Thymus (tissue), 11 donors: ENCODE data around the gene GNG7. TPM values are rescaled to one million over a fixed set of nuclear protein-coding genes. Genes with fewer than 3 reads are reported as not detected.
"Not testable (repeated sequence)": the region's sequence is repeated elsewhere in the genome, so short reads cannot be mapped to it uniquely, and the experiment has no call there.

ENCODE experiments used
- DNase-seq, 9 donors: peaks; one replicate each; pipeline ENCODE4 v3.0.0-alpha.2; 2013; ENCODE audit warnings: low spot score in 9 of 9, low read depth in 6 of 9, missing footprints in 1 of 9
- H3K27ac ChIP-seq, 2 donors: one replicate each; pipeline ENCODE4 v1.5.1; 2013; ENCODE audit warnings: control low read depth in 1 of 2, low read depth in 1 of 2, low read length in 1 of 2, mild to moderate bottlenecking in 1 of 2, moderate library complexity in 1 of 2
- H3K27me3 ChIP-seq, 2 donors: one replicate each; pipeline ENCODE4 v1.5.1; 2013; ENCODE audit warnings: low read length in 1 of 2; ENCODE audit not compliant: control insufficient read depth in 2 of 2, insufficient read depth in 1 of 2
- H3K36me3 ChIP-seq, 2 donors: one replicate each; pipeline ENCODE4 v1.5.1; 2013; ENCODE audit warnings: low read length in 1 of 2, mild to moderate bottlenecking in 1 of 2, moderate library complexity in 1 of 2; ENCODE audit not compliant: control insufficient read depth in 2 of 2, insufficient read depth in 2 of 2
- H3K4me1 ChIP-seq, 2 donors: one replicate each; pipeline ENCODE4 v1.5.1; 2013; ENCODE audit warnings: low read length in 2 of 2; ENCODE audit not compliant: control insufficient read depth in 2 of 2, insufficient read depth in 2 of 2
- H3K4me3 ChIP-seq, 2 donors: one replicate each; pipeline ENCODE4 v1.5.1; 2013; ENCODE audit warnings: low read length in 2 of 2, control low read depth in 1 of 2, mild to moderate bottlenecking in 1 of 2
- H3K9me3 ChIP-seq, 2 donors: one replicate each; pipeline ENCODE4 v1.5.1; 2013; ENCODE audit warnings: low read length in 1 of 2, mild to moderate bottlenecking in 1 of 2; ENCODE audit not compliant: control insufficient read depth in 2 of 2, insufficient read depth in 1 of 2
- WGBS: extraction: QIAGEN DNeasy Blood & Tissue Kit; methylation state at CpG from one replicate; pipeline ENCODE4 v1.1.7; 2013; 5-methylcytosine and 5-hydroxymethylcytosine counted together
- polyA plus RNA-seq: library from polyadenylated mRNA; stranded (reverse); fragments of 200-250 nt; gene quantifications from one replicate; pipeline ENCODE4 v1.2.3, GENCODE V29; 2013
- total RNA-seq: library from RNA; stranded (reverse); fragments of 120-200 nt; gene quantifications from one replicate; pipeline ENCODE4 v1.2.4, GENCODE V29; 2013
- donor health status: healthy.

The GNG7 gene
- total and polyA plus RNA-seq, 2 donors = 0.71 to 4.2 TPM

DNA sequence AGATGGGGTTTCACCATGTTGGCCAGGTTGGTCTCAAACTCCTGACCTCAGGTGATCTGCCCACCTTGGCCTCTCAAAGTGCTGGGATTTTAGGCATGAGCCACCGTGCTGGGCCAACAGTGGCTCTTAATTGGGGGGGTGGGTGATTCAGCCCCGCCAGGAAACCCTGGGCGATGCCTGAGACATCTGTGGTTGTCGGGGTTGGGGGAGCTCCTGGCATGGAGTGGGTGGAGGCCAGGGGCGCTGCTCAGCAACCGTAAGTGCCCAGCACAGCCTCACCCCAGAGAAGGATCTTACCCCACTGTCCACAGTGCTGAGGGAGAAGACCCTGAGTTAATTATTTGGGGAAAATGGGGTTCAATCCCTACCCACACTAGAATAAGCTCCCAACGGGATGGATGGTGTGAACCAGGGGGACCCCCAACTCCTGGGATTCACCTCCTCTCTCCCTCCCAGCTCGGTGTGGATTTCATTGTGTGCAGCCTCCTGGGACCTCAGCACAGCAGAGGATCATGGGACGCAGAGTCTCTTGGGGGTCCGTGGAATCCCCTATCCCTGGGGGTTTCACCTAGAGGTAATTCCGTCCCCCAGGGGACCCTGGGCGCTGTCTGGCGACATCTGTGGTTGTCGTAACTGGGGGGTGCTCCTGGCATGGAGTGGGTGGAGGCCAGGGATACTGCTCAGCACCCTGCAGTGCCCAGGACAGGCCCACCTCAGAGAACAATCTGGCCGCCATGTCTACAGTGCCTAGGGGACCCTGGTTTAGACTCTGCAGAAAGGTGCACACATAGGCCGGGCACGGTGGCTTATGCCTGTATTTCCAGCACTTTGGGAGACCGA, 157.7 kb downstream of the GNG7 start:
- H3K27ac ChIP-seq = peak overlapping the region in 1 of 2 donors; percentile 20
- no peaks in the 10 kb centered on the region for H3K36me3 ChIP-seq
- peaks cover 10 to 56% of the 10 kb centered on the region in 2 donors for H3K4me1 ChIP-seq
- H3K27me3 ChIP-seq = peaks cover 0 to 12% of the 10 kb centered on the region in 2 donors
- peaks cover 0 to 4% of the 10 kb centered on the region in 2 donors for H3K9me3 ChIP-seq
- no peak overlapping the region for H3K4me3 ChIP-seq
- 92% methylated on average over 18 of the region's 18 CpGs for WGBS
- no peak for DNase-seq

DNA sequence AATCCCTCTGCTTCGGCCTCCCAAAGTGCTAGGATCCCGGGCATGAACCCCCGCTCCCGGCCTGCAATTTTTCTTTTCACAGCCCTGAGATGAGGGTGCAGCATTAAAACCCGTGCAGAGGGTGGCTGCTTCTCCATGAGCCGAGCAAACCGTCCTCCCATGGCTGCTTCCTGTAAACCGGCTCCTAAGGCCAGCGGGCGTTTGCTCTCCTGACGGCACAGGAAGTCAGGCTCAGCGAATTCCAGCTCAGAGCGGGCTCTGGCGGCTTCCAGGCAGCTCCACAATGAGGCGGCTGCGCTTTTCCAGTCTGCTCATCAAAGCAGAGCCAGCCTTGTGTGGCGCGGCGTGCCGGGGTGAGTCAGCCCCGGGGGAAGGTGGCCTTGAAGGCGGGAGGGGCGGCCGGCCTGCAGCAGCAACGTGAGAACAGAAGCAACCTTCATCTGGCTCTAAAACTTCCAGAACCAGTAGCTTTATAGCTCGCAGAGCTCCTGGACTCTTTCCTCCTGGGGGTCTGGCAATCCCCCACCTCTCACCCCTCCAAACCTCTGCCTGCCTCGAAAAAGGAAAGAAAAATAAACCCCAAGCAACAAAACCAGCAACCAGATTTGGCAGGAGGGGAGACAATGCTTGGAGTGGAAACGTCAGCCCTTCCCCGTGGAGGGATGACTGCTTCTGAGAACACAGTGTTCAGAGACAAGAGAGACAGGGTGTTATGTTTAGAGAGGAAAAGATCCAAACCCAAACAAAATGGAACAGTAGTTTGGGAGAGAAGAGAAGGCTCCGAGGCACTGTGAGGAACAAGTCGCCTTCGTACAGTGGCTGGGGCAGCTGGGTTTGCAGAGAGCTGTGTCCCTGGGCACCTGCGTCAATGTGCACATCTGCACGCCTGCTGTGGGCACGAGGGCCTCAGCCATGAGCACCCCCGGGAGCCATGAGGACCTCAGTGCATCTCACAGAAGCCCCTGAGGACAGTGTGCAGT, 158.7 kb downstream of the GNG7 start:
- Histone ChIP-seq H3K27ac (peak overlapping the region; percentile 82 to 83), H3K9me3 (no peaks in the 10 kb centered on the region), H3K36me3 (no peaks in the 10 kb centered on the region), H3K27me3 (peaks cover 0 to 12% of the 10 kb centered on the region in 2 donors), H3K4me1 (peaks cover 10 to 56% of the 10 kb centered on the region in 2 donors), H3K4me3 (peak overlapping the region; percentile 10 to 35)
- peak in 4 of 9 donors; percentile 37 to 71 (median 50) for DNase-seq
- WGBS = 18% methylated on average over 36 of the region's 36 CpGs

DNA sequence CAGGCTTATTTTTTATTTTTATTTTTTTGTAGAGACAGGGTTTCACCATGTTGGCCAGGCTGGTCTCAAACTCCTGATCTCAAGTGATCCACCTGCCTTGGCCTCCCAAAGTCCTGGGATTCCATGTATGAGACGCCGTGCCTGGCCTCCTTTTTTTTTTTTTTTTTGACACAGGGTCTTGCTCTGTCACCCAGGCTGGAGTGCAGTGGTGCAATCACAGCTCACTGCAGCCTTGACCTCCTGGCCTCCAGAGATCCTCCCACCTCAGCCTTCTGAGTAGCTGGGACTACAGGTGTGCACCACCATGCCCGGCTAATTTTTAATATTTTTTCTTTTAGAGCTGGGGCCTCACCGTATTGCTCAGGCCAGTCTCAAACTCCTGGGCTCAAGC, 159.4 kb downstream of the GNG7 start:
- DNase-seq, H3K4me3 ChIP-seq, H3K36me3 ChIP-seq, H3K9me3 ChIP-seq: not testable (repeated sequence)
- WGBS = 95% methylated on average over 4 of the region's 4 CpGs
- Histone ChIP-seq H3K27me3 (peaks cover 0 to 12% of the 10 kb centered on the region in 2 donors), H3K27ac (peak overlapping the region; percentile 82 to 83), H3K4me1 (peaks cover 10 to 56% of the 10 kb centered on the region in 2 donors)

DNA sequence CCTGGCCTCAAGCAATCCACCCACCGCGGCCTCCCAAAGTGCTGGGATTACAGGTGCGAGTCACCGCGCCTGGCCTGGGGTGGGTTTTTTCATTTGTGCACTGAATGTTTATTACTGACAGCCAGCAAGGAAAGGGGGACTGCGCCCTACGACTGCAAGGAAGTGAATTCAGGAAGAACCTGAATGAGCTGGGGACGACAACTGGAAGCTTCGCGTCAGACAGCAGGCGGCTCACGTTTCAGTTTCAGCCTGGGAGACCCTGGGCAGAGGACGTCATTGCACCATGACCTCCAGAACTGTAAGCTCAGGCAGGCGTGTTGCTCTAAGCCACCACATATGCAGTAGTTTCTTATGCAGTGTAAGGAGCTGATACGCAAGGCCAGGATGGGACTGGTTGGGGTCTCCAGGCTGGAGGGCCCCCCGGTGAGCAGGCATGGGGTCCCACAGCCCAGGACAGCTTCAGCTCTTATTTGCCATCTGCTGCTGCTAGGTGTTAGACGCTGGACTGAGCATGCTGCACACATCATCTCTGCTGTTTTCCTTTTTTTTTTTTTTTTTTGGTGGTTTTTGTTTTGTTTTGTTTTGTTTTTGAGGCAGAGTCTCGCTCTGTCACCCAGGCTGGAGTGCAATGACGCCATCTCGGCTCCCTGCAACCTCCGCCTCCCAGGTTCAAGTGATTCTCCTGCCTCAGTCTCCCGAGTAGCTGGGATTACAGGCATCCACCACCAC, 160.0 kb downstream of the GNG7 start:
- 95% methylated on average over 22 of the region's 22 CpGs for WGBS
- Histone ChIP-seq H3K36me3 (no peaks in the 10 kb centered on the region), H3K4me3 (no peak overlapping the region), H3K27me3 (peaks cover 0 to 12% of the 10 kb centered on the region in 2 donors), H3K4me1 (peaks cover 10 to 56% of the 10 kb centered on the region in 2 donors), H3K9me3 (no peaks in the 10 kb centered on the region), H3K27ac (peak overlapping the region; percentile 63 to 64)
- DNase-seq = no peak

DNA sequence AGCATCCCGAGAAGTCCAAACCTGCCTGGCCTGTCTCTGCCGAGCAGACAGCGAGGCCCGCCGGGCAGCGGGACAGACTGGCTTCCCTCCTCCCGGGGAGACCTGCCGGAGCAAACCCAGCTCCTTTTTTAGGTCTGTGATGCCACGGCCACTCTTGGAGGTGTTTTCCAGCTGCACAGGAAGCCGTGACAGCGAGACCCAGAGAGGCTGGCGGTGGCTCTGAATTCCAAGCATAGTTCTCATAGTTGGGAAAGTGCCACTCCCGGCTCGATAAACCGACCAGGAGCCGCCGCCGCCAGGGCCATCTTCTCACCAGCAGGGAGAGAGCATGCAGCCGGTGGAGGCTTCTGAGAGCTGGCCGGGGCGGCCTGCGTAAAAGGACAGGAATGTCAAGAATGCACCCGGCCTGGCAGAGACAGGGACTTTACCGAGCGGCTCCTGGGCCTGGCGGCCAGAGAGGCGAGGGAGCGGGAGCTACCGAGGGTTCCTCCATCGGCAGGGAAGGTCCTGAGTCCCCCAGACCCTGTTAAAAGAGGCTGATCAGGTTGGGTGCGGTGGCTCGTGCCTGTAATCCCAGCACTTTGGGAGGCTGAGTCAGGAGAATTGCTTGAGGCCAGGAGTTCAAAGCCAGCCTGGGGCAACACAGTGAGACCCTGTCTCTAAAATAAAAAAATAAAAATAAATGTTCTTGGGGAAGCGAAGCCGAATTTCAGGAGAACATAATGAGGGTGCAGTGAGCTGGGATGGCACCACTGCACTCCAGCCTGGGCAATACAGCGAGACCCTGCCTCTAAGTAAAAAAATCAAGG, 161.6 kb downstream of the GNG7 start:
- peaks cover 0 to under 1% of the 10 kb centered on the region in 2 donors for H3K27me3 ChIP-seq
- no peaks in the 10 kb centered on the region for H3K36me3 ChIP-seq
- no peak overlapping the region for H3K4me3 ChIP-seq
- H3K27ac ChIP-seq = peak overlapping the region in 1 of 2 donors; percentile 36
- WGBS = 94% methylated on average over 35 of the region's 35 CpGs
- DNase-seq = no peak
- peaks cover 10 to 46% of the 10 kb centered on the region in 2 donors for H3K4me1 ChIP-seq
- H3K9me3 ChIP-seq = no peaks in the 10 kb centered on the region

DNA sequence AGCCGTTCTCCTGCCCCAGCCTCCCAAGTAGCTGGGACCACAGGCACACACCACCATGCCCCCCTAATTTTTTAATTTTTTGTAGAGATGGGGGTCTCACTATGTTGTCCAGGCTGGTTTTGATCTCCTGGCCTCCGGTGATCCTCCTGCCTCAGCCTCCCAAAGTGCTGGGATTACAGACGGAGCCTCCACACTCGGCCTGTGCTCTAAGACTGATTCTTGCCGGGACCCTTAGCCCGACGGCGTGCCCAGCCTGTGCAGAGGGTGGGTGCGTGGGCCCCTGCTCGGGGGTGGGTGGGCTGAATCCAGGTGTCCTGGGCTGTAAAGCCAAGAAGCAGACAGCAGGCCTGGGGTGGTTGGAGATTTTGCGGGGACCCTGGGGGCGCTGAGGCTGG, 162.2 kb downstream of the GNG7 start:
- Histone ChIP-seq H3K4me1 (peaks cover 10 to 42% of the 10 kb centered on the region in 2 donors), H3K27me3 (no peaks in the 10 kb centered on the region), H3K9me3 (no peaks in the 10 kb centered on the region), H3K36me3 (no peaks in the 10 kb centered on the region), H3K4me3 (no peak overlapping the region), H3K27ac (no peak overlapping the region)
- no peak for DNase-seq
- WGBS = 98% methylated on average over 12 of the region's 12 CpGs

DNA sequence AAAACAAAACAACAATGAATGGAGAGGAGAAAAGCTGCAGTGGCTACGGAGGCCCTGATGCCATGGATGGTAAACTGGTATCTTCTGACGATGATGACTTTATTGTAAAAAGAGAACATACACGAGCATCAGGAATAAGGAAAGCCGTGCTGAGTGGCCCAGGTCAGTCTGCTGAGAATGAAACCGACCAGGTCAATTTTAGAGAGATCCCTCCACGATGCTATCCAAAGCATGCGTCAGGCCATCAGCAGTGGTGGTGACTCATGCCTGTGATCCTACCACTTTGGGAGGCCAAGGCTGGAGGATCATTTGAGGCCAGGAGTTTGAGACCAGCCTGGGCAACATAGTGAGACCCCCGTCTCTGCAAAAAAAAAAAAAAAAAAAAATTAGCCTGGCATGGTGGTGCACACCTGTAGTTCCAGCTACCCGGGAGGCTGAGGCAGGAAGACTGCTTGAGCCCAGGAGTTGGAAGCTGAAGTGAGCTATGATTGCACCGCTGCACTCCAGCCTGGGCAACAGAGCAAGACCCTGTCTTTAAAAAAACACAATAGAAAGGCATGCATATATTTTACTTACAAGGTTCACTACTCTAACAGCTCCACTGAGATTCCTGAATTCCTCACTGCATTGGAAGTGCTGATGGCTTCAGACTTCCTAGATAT, 164.3 kb downstream of the GNG7 start:
- Histone ChIP-seq H3K4me1 (peaks cover 7 to 27% of the 10 kb centered on the region in 2 donors), H3K4me3 (no peak overlapping the region), H3K9me3 (peaks cover 0 to 5% of the 10 kb centered on the region in 2 donors), H3K27ac (no peak overlapping the region), H3K27me3 (no peaks in the 10 kb centered on the region), H3K36me3 (no peaks in the 10 kb centered on the region)
- WGBS = 95% methylated on average over 10 of the region's 10 CpGs
- DNase-seq = no peak

DNA sequence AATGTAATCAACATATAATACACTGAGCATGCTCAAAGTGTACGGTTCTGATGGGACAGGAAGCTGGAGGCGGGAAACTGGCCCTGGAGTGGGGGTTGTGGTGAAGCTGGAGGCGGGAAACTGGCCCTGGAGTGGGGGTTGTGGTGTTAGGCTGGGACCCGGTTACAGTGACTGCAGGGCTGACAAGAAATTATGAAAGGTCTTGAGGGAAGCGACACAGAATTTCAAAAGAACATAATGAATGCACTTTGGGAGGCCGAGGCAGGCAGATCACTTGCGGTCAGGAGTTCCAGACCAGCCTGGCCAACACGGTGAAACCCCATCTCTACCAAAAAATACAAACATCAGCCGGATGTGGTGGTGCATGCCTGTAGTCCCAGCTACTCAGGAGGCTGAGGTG, 164.9 kb downstream of the GNG7 start:
- WGBS = 75% methylated on average over 9 of the region's 9 CpGs
- H3K27me3 ChIP-seq, H3K4me3 ChIP-seq, H3K9me3 ChIP-seq, DNase-seq, H3K27ac ChIP-seq, H3K36me3 ChIP-seq: not testable (repeated sequence)
- H3K4me1 ChIP-seq = peaks cover 6 to 21% of the 10 kb centered on the region in 2 donors
